ENCODE results near the gene ADM.

The ADM gene

DNA sequence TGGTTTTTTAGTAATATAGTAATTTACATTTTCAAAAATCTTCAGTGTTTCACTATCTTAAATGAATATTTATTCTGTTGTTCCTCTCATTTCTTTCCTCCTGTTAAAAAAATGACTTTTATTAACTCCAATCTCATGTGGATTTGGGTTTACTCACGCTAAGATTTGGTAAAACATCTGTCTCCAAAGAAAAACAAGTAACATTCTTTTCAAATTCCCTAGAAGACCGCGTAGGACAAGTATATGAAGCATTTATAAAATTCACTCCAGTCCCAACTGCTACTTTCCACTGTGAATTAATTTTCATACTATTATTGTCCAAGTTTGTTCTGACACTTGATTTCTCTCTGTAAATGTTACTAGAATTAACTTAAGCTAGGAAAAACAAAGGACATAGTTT is 37.1 kb upstream of the ADM start:
- in situ Hi-C loops (cut with MboI; ENCODE audit: low pct_unique_long_range_greater_than_20kb, low sequenced_read_pairs, unreplicated experiment): no loop called here

DNA sequence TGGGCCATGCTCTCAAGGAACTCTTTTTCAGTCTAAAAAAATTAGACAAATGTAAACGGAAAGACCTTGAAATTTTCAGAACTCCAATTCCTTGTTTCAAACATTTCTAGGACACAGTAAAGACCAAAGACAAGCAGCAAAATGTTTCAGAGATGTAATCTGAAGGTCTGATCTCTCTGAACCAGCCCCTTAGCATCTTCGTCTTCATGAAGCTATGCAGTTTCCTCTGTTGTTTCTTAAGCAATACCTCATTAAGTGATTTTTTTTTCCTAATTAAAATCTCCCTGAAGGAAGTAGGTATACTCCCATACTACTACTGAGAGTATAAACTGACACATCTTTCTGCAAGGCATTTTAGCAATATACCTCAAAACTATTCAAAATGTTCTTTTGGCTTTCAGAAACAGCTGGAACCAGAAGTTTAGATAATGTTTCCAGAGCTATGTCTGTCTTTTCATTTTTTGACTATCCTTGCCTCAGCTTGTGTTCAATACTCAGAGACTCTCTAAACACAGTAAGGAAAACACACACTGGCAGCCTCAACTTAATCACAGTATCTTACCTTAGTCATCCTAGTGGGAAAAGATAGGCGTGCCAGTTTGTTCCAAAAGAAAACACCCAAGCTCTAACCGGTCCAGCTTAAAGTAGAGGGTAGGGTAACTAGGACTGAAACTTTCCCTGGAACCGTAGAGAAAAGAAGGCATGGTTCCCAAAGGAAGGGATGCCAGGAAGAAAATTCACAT is 36.0 kb upstream of the ADM start:
- TF ChIP-seq, protein P1, sequence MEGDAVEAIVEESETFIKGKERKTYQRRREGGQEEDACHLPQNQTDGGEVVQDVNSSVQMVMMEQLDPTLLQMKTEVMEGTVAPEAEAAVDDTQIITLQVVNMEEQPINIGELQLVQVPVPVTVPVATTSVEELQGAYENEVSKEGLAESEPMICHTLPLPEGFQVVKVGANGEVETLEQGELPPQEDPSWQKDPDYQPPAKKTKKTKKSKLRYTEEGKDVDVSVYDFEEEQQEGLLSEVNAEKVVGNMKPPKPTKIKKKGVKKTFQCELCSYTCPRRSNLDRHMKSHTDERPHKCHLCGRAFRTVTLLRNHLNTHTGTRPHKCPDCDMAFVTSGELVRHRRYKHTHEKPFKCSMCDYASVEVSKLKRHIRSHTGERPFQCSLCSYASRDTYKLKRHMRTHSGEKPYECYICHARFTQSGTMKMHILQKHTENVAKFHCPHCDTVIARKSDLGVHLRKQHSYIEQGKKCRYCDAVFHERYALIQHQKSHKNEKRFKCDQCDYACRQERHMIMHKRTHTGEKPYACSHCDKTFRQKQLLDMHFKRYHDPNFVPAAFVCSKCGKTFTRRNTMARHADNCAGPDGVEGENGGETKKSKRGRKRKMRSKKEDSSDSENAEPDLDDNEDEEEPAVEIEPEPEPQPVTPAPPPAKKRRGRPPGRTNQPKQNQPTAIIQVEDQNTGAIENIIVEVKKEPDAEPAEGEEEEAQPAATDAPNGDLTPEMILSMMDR (IDR thresholded peaks at IDR 0.05; ENCODE audit: extremely low read depth, insufficient read depth, missing control alignments): no peak
- in situ Hi-C loops (cut with MboI; ENCODE audit: low pct_unique_long_range_greater_than_20kb, low sequenced_read_pairs, unreplicated experiment): no loop called here
- DNase-seq (ENCODE audit: low spot score): no peak

More for the DNA sequence above, 37.1 kb upstream of the ADM start:
- no peak for DNase-seq (ENCODE audit: low spot score)
- TF ChIP-seq, protein P1 (IDR thresholded peaks at IDR 0.05; ENCODE audit: extremely low read depth, insufficient read depth, missing control alignments): no peak

DNA sequence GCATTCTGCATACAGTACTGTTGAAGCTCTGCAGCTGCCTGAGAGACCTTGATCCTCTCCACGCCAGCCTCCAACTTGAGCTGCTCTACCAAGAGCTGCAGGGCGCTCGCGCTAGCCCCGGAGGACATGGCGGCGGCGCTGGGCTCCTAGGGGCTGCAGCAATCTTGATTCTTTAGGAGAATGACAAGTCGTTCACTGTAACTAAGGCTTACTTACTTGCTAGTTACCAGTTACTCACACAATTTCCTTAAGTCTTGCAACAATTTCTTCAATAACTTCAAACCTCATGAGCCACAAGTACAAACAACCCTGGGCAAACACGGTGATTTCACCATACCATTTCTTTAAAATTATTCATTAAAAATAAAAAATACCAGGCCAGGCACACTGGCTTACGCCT is 32.7 kb upstream of the ADM start:
- in situ Hi-C loops (cut with MboI; ENCODE audit: low pct_unique_long_range_greater_than_20kb, low sequenced_read_pairs, unreplicated experiment): no loop called here
- TF ChIP-seq, protein P1 (IDR thresholded peaks at IDR 0.05; ENCODE audit: extremely low read depth, insufficient read depth, missing control alignments): no peak
- no peak for DNase-seq (ENCODE audit: low spot score)

DNA sequence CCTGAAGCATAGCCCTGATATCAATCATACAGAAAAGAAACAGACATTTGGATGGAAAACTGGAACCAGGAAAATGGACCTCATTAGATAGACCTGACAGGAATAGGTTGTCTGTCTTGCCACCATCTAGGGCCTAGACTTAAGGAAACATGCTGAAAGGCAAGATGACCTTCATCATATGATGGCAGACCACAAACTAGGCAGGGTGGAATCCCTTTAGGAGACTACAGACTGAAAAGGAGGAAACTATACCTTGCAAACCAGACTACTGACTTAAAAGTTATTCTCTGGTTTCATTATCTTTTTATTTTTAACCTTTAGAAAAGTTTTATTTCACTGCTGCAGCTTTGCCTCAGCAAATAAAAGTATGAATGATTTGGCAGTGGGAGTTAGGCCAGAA is 31.1 kb upstream of the ADM start:
- in situ Hi-C loops (cut with MboI; ENCODE audit: low pct_unique_long_range_greater_than_20kb, low sequenced_read_pairs, unreplicated experiment): no loop called here
- TF ChIP-seq, protein P1 (IDR thresholded peaks at IDR 0.05; ENCODE audit: extremely low read depth, insufficient read depth, missing control alignments): no peak
- no peak for DNase-seq (ENCODE audit: low spot score)

DNA sequence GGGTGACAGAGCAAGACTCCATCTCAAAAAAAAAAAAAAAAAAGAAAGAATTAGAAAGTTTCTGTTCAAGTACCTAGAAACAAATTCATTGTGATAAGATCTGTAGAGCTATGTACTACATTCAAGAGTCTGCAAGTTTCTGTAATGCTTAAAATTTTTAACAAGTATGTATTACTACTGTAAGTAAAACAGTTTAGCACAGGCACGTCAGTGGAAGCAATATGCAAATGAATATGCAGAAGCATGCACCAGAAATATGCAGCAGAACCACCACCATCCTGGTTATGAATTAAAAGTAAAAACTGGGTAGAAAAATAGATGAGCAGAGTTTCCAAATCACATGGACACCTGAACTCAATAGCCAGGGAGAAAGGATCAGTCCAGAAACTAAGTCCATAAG is 30.1 kb upstream of the ADM start:
- TF ChIP-seq, protein P1 (IDR thresholded peaks at IDR 0.05; ENCODE audit: extremely low read depth, insufficient read depth, missing control alignments): no peak
- no peak for DNase-seq (ENCODE audit: low spot score)
- in situ Hi-C loops (cut with MboI; ENCODE audit: low pct_unique_long_range_greater_than_20kb, low sequenced_read_pairs, unreplicated experiment): no loop called here

DNA sequence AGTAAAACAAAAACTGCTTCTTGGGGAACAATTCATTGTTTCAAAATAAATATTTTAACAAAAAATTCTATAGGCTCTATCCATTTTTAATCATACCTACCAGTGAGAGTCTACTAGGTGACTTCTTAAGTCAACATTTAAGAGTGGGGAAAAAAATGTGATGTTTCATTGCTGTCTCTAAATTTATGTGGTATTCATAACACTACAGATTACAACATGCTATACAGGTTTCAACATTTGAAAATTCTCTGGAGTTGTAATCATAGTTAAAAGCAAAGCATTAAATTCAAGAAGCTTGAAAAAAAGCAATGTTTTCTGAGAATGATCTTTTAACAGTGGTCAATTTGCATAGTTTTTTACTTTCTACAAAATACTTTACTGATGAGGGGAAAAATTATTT is 29.2 kb upstream of the ADM start:
- no peak for DNase-seq (ENCODE audit: low spot score)
- in situ Hi-C loops (cut with MboI; ENCODE audit: low pct_unique_long_range_greater_than_20kb, low sequenced_read_pairs, unreplicated experiment): no loop called here
- TF ChIP-seq, protein P1 (IDR thresholded peaks at IDR 0.05; ENCODE audit: extremely low read depth, insufficient read depth, missing control alignments): no peak
